Left hindlimb (tissue), 1 donor: ENCODE data around the gene SHISAL1.

Experiments used
- DNase-seq: peaks from one replicate; pipeline ENCODE4 v3.0.0-alpha.2; 2018

The SHISAL1 gene

DNA sequence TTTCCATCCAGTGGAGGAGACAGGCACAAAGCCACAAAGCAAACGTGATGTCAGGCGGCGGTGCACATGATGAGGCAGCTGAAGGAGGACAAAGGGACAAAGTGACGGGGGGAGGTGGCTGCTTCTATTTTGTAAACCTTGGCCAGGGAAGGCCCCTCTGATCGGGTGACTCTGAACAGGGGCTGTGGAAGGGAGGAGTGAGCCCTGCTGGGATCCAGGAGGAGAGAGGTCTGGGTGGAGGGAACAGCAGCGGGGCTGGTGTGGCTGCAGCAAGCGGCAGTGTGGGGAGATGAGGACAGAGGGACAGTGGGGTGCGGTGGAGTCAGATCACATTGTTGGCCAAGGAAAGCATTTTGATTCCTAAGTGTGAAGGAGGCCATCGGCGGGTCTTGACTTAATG is 36.7 kb downstream of the SHISAL1 start:
- peak; percentile 4 for DNase-seq

DNA sequence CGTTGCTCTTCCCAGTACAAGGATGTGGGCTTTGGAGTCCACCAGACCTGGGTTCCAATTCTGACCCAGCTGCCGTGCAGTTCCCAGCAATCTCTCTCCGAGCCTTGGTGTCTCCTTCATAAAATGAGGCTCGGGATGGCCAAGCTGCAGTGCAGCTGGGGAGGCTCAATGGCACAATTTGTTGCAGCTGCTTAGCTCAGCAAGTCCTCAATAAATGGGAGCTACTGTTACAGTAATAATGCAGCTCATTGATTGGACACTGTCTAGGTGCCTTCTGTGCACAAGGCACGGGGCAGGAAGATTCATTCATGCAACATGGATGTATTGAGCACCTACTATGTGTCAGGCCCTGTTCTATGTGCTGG is 37.1 kb downstream of the SHISAL1 start:
- peak; percentile 20 for DNase-seq

DNA sequence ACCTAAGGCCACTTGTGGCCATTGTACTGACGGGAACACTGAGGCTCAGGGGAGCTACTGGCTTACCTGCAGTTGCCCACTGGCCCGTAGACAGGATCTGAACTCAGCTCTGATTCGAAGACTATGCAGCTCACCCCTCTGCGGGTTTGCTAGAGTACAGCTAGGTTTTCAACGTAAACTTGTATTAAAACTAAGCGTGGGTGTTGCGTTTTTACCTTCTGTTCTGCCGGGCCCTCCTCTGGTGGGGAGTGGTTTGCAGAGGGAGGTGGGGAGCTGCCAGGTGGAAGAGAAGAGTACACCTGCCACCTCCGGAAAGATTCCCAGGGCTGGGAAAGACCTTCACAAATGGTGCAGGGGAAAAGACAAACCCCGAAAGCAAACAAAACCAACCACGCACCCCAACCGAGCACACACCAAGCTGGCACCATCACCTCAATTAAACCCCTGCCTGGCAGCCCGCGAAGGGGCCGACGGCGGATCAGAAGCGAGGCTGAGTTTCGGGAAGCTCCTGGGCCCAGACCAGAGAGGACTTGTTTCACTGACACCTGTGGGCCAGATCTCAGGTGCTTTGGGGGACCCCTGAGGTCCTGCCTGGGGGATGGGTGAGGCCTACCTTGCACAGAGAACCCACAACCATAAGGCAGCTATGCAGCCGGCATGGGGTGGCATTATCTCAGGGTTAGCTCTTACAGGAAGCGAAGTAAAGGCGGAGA is 37.7 kb downstream of the SHISAL1 start:
- peak; percentile 11 for DNase-seq

DNA sequence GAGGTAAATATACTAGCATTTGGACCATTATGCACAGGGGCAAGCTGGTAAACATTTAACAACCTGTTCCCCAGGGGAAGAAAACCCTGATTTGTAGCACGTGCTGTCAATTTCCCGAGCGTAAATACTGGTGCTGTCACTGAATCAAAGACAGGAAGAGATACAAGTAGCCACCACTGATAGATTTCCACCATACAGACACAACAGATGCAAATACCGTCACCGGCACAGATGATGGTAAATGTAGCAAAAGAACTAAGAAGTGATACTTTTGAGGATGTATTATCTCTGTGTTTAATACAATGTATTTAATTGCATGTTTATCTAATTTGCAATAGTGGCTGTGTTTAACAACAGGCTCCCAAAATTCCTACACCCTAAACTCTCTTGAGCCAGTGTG is 39.6 kb downstream of the SHISAL1 start:
- DNase-seq, result no peak

DNA sequence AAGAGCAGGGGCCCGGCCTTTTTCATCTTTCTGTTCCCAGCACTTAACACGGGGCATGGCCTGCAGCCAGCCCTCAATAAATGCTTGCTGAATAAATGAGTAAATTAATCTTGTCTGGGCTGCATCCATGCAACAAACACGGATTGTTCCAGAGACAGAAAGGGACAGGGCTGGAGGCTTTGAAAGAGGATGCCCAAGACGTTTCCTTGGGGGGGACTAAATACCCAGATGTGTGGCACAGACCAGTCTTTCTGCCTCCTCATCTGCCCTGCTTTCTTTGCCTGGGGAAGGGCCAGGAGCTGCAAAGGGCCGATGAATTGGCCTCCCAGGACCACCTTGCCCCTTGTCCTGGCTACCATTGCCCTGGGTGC is 40.4 kb downstream of the SHISAL1 start:
- no peak for DNase-seq

DNA sequence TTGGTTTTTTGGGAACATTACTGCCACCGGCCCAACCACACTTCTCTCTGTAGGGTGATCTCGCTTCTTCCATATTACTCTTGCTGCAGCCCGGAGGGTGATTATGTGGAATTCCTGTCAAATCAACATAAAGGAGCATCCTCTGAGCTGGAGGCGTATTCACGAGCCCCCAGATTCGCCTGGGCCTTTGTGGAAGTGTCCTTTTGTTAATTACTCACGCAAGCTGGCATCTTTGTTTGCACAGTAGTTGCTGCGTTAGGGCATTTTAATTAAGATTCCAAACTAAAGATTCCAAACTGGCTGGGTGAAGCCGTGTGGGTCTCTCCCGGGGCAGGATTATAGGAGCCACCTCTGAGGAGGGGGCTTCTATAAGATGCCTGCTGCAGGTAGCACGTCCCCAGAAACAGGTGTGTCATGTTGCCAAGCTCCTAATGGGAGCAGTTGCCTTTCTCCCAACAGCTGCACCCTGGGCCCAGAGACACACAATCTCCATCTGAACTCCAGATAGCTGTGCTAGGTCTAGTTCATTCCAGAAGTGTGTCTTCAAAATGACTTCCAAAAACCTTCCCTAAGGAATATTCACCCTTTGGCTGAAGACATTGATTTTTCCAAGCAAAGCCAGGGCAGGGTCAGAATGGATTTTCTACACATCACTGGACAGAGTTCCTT is 40.9 kb downstream of the SHISAL1 start:
- no peak for DNase-seq

DNA sequence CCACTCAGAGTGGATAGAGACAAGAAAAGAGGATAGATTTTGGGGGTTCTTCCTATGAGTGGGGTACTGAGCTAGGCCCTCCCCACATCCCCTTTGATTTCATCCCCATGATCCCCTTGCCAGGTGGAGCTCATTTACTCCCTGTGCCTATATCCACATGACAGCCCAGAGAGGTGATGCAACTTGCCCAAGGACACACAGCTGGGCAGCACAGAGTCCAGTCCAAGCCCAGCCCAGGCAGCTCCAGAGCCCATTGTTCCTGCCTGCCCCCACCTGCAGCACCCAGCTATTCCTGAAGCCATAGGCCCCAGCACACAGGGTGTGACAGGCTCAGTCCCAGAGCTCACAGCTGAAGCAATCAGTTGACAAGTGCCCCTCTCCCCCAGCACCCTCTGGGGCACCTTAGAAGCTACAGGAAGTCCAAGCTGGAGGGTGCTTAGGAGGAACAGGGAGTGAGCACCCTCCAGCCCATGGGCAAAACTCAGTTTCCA is 41.7 kb downstream of the SHISAL1 start:
- no peak for DNase-seq

DNA sequence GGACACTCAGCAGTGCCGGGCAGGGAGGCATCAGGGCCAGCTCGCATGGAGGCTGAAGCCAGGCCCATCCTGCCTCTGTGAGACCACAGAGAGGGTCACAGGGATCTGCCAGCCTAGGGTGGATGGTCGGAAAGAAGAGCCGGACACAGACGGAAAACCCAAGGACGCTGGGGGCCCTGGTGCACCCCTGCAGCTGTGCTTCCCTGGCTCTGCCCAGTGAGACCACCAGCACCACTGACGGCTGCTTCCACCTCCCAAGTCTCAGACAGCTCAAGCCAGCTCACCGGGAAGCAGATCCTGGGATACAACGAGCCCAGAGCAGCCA is 42.2 kb downstream of the SHISAL1 start:
- no peak for DNase-seq

DNA sequence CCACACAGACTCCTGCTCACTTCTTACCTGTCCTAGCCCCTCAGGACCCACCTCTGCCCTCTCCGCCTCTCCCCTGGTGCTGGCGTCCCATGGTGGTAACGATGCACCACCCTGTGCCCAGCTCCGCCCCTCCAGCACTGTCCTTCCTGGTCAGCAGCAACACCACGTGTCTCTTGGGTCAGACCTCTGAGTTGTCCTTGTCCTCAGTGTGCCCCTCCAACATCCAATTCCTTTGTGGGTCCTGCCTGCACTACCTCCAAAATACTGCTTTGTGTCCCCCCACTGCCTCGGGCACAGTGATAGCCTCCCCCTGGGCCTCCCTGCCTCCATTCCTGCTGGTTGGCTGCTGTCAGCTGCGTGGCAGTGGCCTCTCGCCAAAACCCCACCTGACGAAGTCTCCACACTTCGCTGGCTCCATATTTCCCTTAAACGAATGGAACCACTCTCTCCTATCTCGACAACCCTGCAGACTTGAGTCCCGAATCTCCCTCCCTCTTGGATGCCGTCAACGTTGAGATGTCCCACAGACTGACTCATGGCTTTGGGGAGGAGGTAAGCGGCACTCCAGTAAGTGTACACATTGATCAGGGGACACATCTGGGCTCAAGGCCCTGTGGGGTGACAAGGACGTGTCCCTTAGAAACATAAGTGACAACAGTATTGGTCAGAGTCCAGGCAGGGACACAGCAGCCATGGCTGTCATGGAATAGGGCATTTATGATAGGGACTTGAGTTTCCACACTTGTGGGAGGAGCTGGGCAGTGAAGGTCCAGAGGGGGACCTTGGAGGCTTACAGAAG is 42.8 kb downstream of the SHISAL1 start:
- no peak for DNase-seq

DNA sequence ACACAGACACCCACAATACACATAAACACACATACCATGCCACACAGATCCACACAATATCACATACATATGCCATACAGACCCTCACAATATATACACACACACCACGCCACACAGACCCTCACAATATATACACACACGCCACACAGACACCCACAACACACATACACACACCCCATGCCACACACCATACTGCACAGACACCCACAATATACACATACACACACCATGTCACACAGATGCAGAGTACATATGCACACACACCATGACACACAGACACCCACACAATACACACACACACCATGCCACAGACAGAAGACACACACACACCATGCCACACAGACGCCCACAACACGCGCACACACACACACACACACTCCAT is 43.6 kb downstream of the SHISAL1 start:
- DNase-seq, result no peak

DNA sequence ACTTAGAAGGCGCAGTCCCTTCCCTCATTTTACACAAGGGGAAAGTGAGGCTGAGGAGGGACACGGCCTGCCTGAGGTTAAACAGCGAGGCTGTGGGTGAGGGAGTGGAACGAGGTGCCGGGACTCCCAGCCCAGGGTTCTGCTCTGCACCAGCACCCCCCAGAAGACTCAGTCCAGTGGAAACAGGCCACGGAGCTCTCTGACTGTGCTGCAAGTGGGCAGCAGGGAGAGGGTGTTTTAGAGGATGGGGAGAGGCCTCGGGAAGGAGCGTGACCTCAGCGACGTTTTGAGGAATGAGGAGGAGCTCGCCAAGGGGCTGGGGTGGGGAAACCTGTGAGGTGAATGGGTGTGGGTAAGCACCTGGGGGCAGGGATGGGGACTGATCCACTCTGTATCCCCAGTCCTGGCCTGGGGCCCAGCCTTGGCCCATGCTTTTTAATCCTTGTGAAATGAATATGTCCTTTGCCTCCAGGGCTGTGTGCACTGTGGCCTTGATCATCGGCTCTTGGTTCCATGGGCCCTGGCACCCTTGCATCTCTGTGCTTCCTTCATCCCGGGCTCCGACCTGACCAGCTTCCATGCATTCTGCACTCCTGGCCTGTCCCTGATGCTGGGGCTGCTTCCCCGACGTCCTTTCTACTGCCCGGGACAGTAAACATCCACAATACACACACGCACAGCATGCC is 44.2 kb downstream of the SHISAL1 start:
- DNase-seq, result no peak

DNA sequence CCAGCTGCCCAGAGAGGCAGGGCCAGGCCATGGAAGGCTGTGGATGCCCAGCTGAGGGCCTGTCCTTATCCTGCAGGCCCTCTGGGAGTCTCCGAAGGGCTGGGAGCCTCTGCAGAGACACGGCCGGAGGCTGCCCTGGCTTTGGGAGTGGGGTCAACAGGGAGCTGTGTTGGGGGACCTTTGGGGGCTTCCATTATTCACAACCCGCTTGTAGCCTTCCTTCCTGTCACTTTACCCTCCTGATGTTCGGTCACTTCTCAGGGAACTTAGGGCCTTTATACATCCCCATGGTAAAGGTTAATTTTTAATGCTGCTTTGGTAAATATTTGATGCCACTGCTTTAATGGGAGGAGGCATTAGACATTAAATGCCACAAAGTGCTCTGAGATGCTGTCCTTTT is 44.9 kb downstream of the SHISAL1 start:
- no peak for DNase-seq

DNA sequence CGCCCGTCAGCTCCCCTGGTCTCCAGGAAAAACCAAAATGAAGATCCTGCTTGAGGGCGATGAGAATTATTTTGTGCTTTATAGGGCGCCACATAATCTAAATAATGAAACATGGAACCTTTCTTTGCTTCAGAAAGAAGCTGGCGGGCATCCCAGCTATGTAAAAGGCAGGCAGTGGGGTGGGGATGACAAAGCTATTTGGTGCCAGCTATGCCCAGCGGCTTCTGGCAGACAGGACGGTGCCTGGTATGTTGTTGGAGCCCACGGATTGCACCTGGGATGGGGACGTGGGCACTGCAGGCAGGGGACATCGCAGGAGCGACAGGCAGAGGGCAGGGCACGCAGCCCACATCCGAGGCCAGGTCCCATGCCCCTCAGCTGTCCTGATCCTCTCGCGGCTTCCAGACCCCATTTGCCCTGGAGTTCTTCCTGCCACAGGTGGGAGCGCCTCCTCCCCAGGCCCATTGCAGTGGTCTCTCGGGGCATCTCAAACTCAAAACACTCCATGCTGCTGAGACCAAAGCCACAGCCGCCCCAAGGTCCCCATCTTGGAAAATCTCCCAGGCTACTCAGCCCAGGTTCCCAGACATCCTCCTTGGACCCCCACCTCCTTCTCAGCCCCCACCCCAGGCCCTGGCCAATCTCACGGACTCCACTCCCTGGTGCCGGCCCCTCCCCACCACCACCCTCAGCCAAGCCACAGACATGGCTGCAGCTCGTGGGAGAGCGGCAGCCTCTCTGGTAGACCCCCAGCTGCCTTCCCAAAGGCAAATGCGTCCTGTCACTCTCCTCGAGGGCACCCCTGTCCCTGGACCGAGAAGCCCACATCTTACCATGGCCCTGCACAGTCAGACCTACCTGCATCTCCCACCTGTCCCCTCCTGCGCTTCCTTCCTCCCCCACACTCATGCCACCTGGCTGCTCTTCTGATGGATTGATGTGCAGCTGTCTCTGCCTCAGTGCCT is 45.7 kb downstream of the SHISAL1 start:
- DNase-seq, result no peak

DNA sequence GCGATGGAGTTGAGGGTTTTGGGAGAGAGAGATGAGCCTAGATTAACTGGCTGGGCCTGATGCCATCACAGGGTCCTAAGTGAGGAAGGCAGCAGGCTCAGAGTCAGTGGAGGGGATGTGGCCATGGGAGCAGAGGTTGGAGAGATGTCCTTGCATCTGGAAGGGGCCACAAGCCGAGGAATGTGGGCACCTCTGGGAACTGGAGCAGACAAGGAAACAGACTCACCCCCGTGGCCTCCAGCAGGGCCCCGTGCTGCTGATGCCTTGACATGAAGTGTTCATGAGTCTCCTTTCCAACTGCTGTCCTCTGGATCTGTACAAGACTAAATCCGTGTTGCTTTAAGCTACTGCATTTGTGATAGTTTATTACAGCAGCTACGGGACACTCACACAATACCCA is 49.2 kb downstream of the SHISAL1 start:
- DNase-seq, result no peak

DNA sequence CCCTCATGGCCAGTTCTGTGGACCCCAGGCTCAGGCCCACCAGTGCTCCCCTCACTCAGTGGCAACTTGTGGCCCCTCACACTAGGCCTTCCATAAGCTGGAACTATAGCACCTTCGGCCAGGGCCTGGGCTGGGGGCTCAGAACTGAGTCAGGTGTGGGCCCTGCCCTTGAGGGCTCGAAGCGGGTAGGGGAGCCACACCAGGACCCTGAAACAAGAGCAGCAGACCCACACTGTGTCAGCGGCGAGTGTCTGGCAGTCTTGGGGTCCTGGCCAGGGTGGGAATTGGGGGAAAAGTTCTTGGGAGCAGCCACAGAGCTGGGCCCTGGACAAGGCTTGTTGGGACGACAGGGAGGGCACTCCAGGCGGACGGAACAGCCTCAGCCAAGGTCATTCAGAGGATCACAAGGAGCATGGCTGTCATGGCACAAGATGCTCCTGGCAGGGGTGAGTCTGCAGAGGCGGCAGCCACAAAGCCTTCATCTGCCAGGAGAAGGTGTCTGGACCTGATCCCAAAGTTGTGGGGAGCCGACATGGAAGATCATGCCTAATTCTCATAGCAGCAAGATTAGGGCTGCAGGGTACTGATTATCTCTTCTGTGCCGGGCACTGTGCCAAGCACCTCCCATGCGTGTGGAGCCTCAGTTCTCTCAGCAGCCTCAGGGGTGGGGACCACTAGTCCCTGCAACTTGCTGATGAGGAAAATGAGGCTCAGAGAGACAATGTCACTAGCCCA is 50.7 kb downstream of the SHISAL1 start:
- no peak for DNase-seq

DNA sequence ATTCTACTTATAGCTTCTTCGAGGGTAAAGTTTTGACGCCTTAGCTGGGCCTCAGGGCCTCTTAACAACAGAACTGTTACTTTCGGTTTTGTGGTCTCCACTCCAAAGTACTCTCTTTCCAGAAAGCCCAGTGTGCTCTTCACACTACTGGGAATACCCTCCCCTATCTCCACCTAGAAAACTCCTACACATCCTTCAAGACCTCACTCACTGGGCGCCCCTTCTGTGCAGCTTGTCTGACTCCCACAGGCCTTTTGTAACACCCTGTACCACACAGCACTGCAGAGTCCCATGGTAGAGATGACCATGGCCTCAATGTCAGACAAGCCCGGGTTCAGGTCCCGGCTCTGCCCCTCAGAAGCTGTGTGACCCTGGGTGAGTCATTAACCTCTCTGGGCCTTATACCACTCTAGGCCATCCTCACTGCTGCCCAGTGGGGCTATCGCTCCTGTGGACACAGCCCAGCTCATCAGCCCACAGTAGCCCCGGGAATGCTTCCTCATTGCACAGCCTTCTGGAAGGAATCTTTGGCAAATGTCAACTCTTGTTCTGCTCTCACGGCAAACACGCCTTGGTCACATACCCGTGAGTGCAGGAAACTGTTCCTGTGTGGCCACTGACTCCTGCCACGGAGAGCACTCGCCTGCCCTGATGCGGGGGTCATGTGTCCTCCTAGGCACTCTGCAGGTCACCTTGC is 51.4 kb downstream of the SHISAL1 start:
- DNase-seq, result no peak

DNA sequence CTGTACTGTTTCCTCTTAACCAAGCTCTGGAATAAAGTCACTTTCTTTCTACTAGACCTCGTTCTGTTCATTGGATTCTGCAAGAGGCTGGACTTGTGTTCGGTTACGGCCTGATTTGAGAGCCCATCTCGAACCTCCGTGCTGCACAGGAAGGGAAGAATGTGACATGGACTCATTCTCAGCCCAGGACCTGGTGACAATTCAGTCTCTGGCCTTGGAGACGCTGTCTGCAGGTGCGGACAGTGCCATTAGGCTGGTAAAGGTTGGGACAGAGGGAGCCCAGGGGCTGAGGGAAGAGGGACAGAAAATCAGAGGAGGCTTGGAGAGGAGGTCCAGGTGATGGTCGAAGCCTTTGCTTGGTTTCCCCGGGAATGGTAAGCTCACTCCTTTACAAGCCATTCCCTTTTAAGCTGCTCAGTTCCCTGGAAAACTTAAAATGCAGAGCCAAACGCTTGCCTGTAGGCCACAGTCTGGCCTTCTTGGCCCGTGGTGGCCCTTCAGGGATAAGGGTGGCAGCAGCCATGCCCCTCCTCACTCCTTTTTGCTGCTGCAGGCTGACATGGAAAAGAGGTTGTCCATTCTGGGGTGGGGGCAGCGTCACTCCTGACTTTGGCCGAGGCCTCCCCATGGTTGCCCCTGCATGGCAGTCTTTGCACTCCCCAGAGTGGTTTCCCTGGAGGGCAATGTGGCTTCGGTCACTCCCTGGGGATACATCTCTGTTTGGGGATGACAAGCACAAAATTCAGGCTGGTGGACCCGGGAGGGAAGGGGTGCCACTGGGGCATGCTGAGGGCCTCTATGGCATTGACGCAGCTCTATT is 52.3 kb downstream of the SHISAL1 start:
- no peak for DNase-seq

DNA sequence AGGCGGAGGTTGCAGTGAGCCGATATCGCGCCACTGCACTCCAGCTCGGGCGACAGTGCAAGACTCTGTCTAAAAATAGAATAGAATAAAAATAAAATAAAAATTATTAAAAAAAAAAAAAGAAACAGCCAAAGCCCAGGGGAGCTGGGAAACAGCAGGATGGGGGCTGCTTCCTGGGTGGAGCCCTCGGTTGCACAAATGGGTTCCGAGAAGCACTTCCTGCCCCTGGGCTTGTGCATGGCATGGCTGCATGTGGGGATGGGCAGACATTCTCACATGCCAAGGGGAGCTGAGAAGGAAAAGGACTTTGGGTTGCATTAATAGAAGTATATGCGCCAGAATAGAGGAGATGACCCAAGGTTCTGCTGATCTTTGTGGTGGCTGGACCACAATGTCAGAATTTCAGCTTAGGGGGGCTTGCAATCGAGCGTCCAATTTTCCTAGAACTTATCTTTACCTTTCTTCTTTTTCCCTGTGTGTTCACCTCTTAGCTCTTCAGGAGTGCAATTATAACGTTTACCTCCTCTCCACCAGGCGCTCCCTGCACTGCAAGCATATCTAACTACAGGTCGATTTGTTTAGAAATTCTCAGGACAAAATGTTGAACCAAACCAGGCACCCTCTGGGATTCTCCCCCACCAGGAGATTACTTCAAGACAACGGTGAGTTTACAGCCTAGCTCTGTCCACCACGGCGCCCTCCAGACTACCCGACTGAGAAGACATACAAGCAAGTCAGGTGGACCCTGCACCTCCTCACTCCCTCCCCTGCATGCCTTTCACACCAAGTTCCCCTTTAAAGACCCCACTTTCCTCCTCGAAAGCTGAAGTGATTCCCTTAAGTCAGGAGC is 53.2 kb downstream of the SHISAL1 start:
- no peak for DNase-seq
